CD14-positive monocyte (primary cell): ENCODE data around the gene VEGFC. TPM values are rescaled to one million over a fixed set of nuclear protein-coding genes. Genes with fewer than 3 reads are reported as not detected.

ENCODE experiments used
- DNase-seq, 3 donors: peaks; one replicate each; pipeline ENCODE4 v3.0.0-alpha.2; 2011 to 2022
- H2AFZ ChIP-seq: 2 replicates; pipeline ENCODE4 v1.6.0; 2012; ENCODE audit warnings: mild to moderate bottlenecking, low read depth, low read length, inconsistent platforms; ENCODE audit not compliant: insufficient read depth, poor library complexity, severe bottlenecking
- H3K27ac ChIP-seq, 2 donors: 1 replicate in 1 of 2; 2 replicates in 1 of 2; pipeline ENCODE4 v1.5.1; 2012 to 2013; ENCODE audit warnings: low read length in 2 of 2, control low read depth in 1 of 2, inconsistent platforms in 1 of 2, low read depth in 1 of 2, mild to moderate bottlenecking in 1 of 2
- H3K27me3 ChIP-seq, 2 donors: one replicate each; pipeline versions ENCODE4 v1.6.0 to v1.6.1; 2011 to 2013; ENCODE audit warnings: low read length in 2 of 2; ENCODE audit not compliant: control insufficient read depth in 2 of 2, insufficient read depth in 2 of 2
- H3K36me3 ChIP-seq, 2 donors: replicated peaks in 1 of 2; 1 replicate in 1 of 2; 2 replicates in 1 of 2; pipeline versions ENCODE4 v1.5.1 to v1.6.1; 2012 to 2013; ENCODE audit warnings: low read length in 2 of 2, control low read depth in 1 of 2, inconsistent platforms in 1 of 2, mild to moderate bottlenecking in 1 of 2; ENCODE audit not compliant: insufficient read depth in 2 of 2, control insufficient read depth in 1 of 2
- H3K4me1 ChIP-seq, 2 donors: 1 replicate in 1 of 2; 2 replicates in 1 of 2; pipeline versions ENCODE4 v1.5.1 to v1.6.1; 2012 to 2013; ENCODE audit warnings: low read length in 2 of 2, control low read depth in 1 of 2, inconsistent platforms in 1 of 2, mild to moderate bottlenecking in 1 of 2, moderate library complexity in 1 of 2; ENCODE audit not compliant: insufficient read depth in 2 of 2, control insufficient read depth in 1 of 2
- H3K4me2 ChIP-seq: replicated peaks from 2 replicates; pipeline ENCODE3; 2012; ENCODE audit warnings: low read length, moderate library complexity, mild to moderate bottlenecking; ENCODE audit not compliant: poor library complexity, severe bottlenecking; ENCODE audit errors: extremely low read depth
- H3K4me3 ChIP-seq, 3 experiments: fragments of 200-600 bp in 1 of 3; sonication (generic) in 1 of 3; replicated peaks in 1 of 3; 1 replicate in 2 of 3; 2 replicates in 1 of 3; pipeline ENCODE4 v1.5.1; 2011 to 2013; ENCODE audit warnings: low read length in 3 of 3, mild to moderate bottlenecking in 3 of 3, control low read depth in 2 of 3, low read depth in 2 of 3, inconsistent platforms in 1 of 3, moderate library complexity in 1 of 3
- H3K79me2 ChIP-seq: 2 replicates; pipeline ENCODE4 v1.6.0; 2012; ENCODE audit warnings: mild to moderate bottlenecking, control low read depth, inconsistent platforms, low read length, moderate library complexity; ENCODE audit not compliant: insufficient read depth
- H3K9ac ChIP-seq: 2 replicates; pipeline ENCODE4 v1.6.0; 2017; ENCODE audit warnings: low read length, mild to moderate bottlenecking; ENCODE audit not compliant: insufficient read depth, poor library complexity, severe bottlenecking
- H3K9me3 ChIP-seq, 2 donors: replicated peaks in 1 of 2; 1 replicate in 1 of 2; 2 replicates in 1 of 2; pipeline versions ENCODE4 v1.5.1 to v1.6.1; 2012 to 2013; ENCODE audit warnings: low read length in 2 of 2, control low read depth in 1 of 2; ENCODE audit not compliant: control insufficient read depth in 1 of 2, insufficient read depth in 1 of 2
- H4K20me1 ChIP-seq: 2 replicates; pipeline ENCODE4 v1.6.0; 2012; ENCODE audit warnings: mild to moderate bottlenecking, low read length, control low read depth, moderate library complexity; ENCODE audit not compliant: insufficient read depth
- H3K27ac Mint-ChIP-seq, 7 donors: one replicate each; pipeline ENCODE4 v1.8.0; 2020; ENCODE audit warnings: mild to moderate bottlenecking in 7 of 7, mixed read lengths in 7 of 7, moderate library complexity in 6 of 7, inconsistent platforms in 2 of 7
- H3K27me3 Mint-ChIP-seq, 3 donors: one replicate each; pipeline ENCODE4 v1.8.0; 2021 to 2022; ENCODE audit warnings: low read depth in 3 of 3, mild to moderate bottlenecking in 3 of 3, mixed read lengths in 3 of 3, moderate library complexity in 3 of 3, inconsistent platforms in 1 of 3
- H3K36me3 Mint-ChIP-seq, 2 donors: one replicate each; pipeline ENCODE4 v1.8.0; 2020; ENCODE audit warnings: mixed read lengths in 2 of 2, inconsistent platforms in 1 of 2, mild to moderate bottlenecking in 1 of 2
- H3K4me1 Mint-ChIP-seq: one replicate; pipeline ENCODE4 v1.8.0; 2020; ENCODE audit warnings: mild to moderate bottlenecking, mixed read lengths
- H3K4me3 Mint-ChIP-seq, 2 donors: one replicate each; pipeline ENCODE4 v1.8.0; 2020; ENCODE audit warnings: mild to moderate bottlenecking in 2 of 2, mixed read lengths in 2 of 2, moderate library complexity in 1 of 2
- H3K9me3 Mint-ChIP-seq, 7 donors: one replicate each; pipeline ENCODE4 v1.8.0; 2020 to 2022; ENCODE audit warnings: mixed read lengths in 7 of 7, mild to moderate bottlenecking in 6 of 7, moderate library complexity in 6 of 7, inconsistent platforms in 2 of 7
- CTCF ChIP-seq: fragments of 200-600 bp; IDR thresholded peaks from one replicate; pipeline ENCODE4 v1.8.0; 2022; ENCODE audit warnings: antibody characterized with exemption, mild to moderate bottlenecking
- WGBS: methylation state at CpG from one replicate; pipeline ENCODE4 v1.1.5; 2013; ENCODE audit warnings: missing lambda C conversion rate; ENCODE audit not compliant: insufficient coverage; 5-methylcytosine and 5-hydroxymethylcytosine counted together
- intact Hi-C, 2 donors: fragments of 100-400 bp; cut with micrococcal nuclease; formaldehyde crosslinking; loops; one replicate each; pipeline versions ENCODE4 v1.15.0 to v1.15.1; 2023
- polyA plus RNA-seq, 3 donors: library from polyadenylated mRNA; depleted of rRNA in 1 of 3; unstranded in 2 of 3; stranded (reverse) in 1 of 3; fragments of 300-500 nt in 2 of 3; fragments of >200 nt in 1 of 3; fragmentation: Illumina TruSeq in 2 of 3; gene quantifications; 1 replicate in 2 of 3; 2 replicates in 1 of 3; pipeline ENCODE4 v1.2.3, GENCODE V29; 2012 to 2021

The VEGFC gene
- polyA plus RNA-seq, 3 donors, result not detected

GRCh38 chr4:176834531-176834930 is 41.8 kb upstream of the VEGFC start:
- H3K9me3 Mint-ChIP-seq, result no peaks in the 10 kb centered on the region
- no peaks in the 10 kb centered on the region for H3K4me1 Mint-ChIP-seq
- H3K27me3 Mint-ChIP-seq, result peaks cover 1 to 4% (median 3%) of the 10 kb centered on the region in 3 donors
- no peak overlapping the region for H3K4me2 ChIP-seq
- TF ChIP-seq CTCF, result no peak
- H3K79me2 ChIP-seq, result no peaks in the 10 kb centered on the region
- no peak overlapping the region for H3K27ac ChIP-seq
- no peaks in the 10 kb centered on the region for H3K36me3 ChIP-seq
- H3K4me1 ChIP-seq, result no peaks in the 10 kb centered on the region
- no peak overlapping the region for H2AFZ ChIP-seq
- DNase-seq, result no peak
- H4K20me1 ChIP-seq, result no peaks in the 10 kb centered on the region
- no peaks in the 10 kb centered on the region for H3K9me3 ChIP-seq
- no peak overlapping the region for H3K9ac ChIP-seq
- intact Hi-C loops, result no loop called here
- no CpG with 5 or more reads among the region's 2 CpGs for WGBS
- H3K27ac Mint-ChIP-seq, result no peak overlapping the region
- no peak overlapping the region for H3K4me3 Mint-ChIP-seq
- peaks cover 0 to 3% of the 10 kb centered on the region in 2 donors for H3K27me3 ChIP-seq
- H3K36me3 Mint-ChIP-seq, result no peaks in the 10 kb centered on the region
- H3K4me3 ChIP-seq, result no peak overlapping the region

GRCh38 chr4:176833400-176834175 is 40.9 kb upstream of the VEGFC start:
- TF ChIP-seq CTCF, result no peak
- 80% methylated on average over 1 of the region's 4 CpGs for WGBS

More at GRCh38 chr4:176833400-176834175, 40.9 kb upstream of the VEGFC start:
- H3K4me2 ChIP-seq, result no peak overlapping the region
- H3K9me3 ChIP-seq, result no peaks in the 10 kb centered on the region
- H4K20me1 ChIP-seq, result no peaks in the 10 kb centered on the region
- H3K4me1 ChIP-seq, result no peaks in the 10 kb centered on the region
- Mint-ChIP-seq H3K27ac (no peak overlapping the region), H3K36me3 (no peaks in the 10 kb centered on the region), H3K9me3 (no peaks in the 10 kb centered on the region), H3K27me3 (peaks cover 1 to 3% (median 1%) of the 10 kb centered on the region in 3 donors), H3K4me3 (no peak overlapping the region), H3K4me1 (no peaks in the 10 kb centered on the region)
- no peak overlapping the region for H3K4me3 ChIP-seq
- H3K9ac ChIP-seq, result no peak overlapping the region
- no peak overlapping the region for H3K27ac ChIP-seq
- H3K27me3 ChIP-seq, result peaks cover 0 to under 1% of the 10 kb centered on the region in 2 donors
- H2AFZ ChIP-seq, result no peak overlapping the region
- H3K36me3 ChIP-seq, result no peaks in the 10 kb centered on the region
- no peaks in the 10 kb centered on the region for H3K79me2 ChIP-seq
- no peak for DNase-seq
- intact Hi-C loops, result no loop called here
